Stomach (tissue), 4 donors: ENCODE measurements around the gene BNC2.

Experiments used
- EP300 ChIP-seq: sonication (generic); formaldehyde crosslinking; IDR thresholded peaks from one replicate; pipeline ENCODE4 v1.6.1; 2017; ENCODE audit warnings: antibody characterized with exemption
- POLR2AphosphoS5 ChIP-seq, 3 donors: sonication (generic); formaldehyde crosslinking; IDR thresholded peaks; one replicate each; pipeline ENCODE4 v1.6.1; 2016; ENCODE audit warnings: antibody characterized with exemption in 3 of 3

DNA sequence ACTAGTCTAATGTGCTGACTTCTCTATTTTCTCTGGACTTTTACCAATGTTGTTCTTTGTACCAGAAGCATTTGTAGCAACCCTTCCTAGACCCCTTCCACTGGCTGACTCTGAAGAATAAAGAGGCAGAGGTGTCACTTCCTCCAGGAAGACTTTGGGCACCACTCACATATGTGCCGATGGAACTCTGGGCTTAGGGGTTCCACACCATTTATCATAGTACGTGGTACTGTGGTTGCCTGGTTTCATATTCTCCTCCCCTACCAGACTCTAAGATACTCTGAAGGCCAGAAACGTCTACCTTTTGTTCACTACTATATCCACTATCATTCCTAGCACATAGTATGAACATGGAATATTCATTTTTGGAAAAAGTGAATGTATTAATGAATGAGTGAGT, 88.0 kb downstream of the BNC2 start:
- no peak for TF ChIP-seq EP300
- TF ChIP-seq POLR2AphosphoS5 (IDR thresholded peaks at IDR 0.05): no peak
